Heart left ventricle (tissue), 16 donors: ENCODE results near the gene PTPRN2. TPM values are rescaled to one million over a fixed set of nuclear protein-coding genes. Genes with fewer than 3 reads are reported as not detected.
A peak's percentile ranks its signal among the peaks of the same experiment; 100 is the strongest.

Experiments
- ATAC-seq, 4 donors: fragments of 200-7000 bp; cut with Tn5 transposase; one replicate each; pipeline ENCODE4 v1.9.1; 2020 to 2022; ENCODE audit warnings: moderate library complexity in 4 of 4, mild to moderate bottlenecking in 3 of 4, moderate number of reproducible peaks in 1 of 4
- DNase-seq, 5 donors: peaks; one replicate each; pipeline ENCODE4 v3.0.0-alpha.2; 2020
- H3K27ac ChIP-seq, 12 donors: fragments of 200-600 bp; sonication (generic) in 4 of 12; one replicate each; pipeline versions ENCODE4 v1.5.0 to v1.8.0; 2016 to 2022; ENCODE audit warnings: mild to moderate bottlenecking in 2 of 12
- H3K27me3 ChIP-seq, 9 donors: fragments of 200-600 bp; sonication (generic) in 2 of 9; one replicate each; pipeline versions ENCODE4 v1.5.1 to v1.8.0; 2016 to 2022; ENCODE audit warnings: mild to moderate bottlenecking in 3 of 9
- H3K36me3 ChIP-seq, 9 donors: fragments of 200-600 bp; sonication (generic) in 2 of 9; one replicate each; pipeline versions ENCODE4 v1.5.0 to v1.8.0; 2018 to 2022; ENCODE audit warnings: mild to moderate bottlenecking in 2 of 9
- H3K4me1 ChIP-seq, 12 donors: fragments of 200-600 bp; sonication (generic) in 4 of 12; one replicate each; pipeline versions ENCODE4 v1.5.0 to v1.8.0; 2016 to 2022; ENCODE audit warnings: mild to moderate bottlenecking in 3 of 12
- H3K4me3 ChIP-seq, 12 donors: fragments of 200-600 bp; sonication (generic) in 4 of 12; one replicate each; pipeline versions ENCODE4 v1.5.0 to v1.8.0; 2017 to 2022; ENCODE audit warnings: mild to moderate bottlenecking in 9 of 12, moderate library complexity in 4 of 12
- H3K9me3 ChIP-seq, 12 donors: fragments of 200-600 bp; sonication (generic) in 4 of 12; one replicate each; pipeline versions ENCODE4 v1.5.0 to v1.8.0; 2016 to 2022; ENCODE audit warnings: mild to moderate bottlenecking in 1 of 12
- CTCF ChIP-seq, 12 donors: fragments of 200-600 bp; sonication (generic) in 4 of 12; IDR thresholded peaks; one replicate each; pipeline versions ENCODE4 v1.5.0 to v1.8.0; 2018 to 2022; ENCODE audit warnings: antibody characterized with exemption in 12 of 12, mild to moderate bottlenecking in 5 of 12
- POLR2A ChIP-seq, 2 donors: fragments of 450-650 bp; IDR thresholded peaks; one replicate each; pipeline ENCODE4 v1.6.1; 2017; ENCODE audit warnings: antibody characterized with exemption in 2 of 2, mild to moderate bottlenecking in 2 of 2, moderate library complexity in 2 of 2
- WGBS, 4 donors: extraction: QIAGEN DNeasy Blood & Tissue Kit in 2 of 4; methylation state at CpG; one replicate each; pipeline versions ENCODE4 v1.1.5 to v1.1.7; 2013 to 2018; 5-methylcytosine and 5-hydroxymethylcytosine counted together
- intact Hi-C, 10 donors: fragments of 100-400 bp; cut with DNase I; formaldehyde crosslinking; loops; one replicate each; pipeline versions ENCODE4 v1.11.1 to v1.14.2; 2022
- polyA plus RNA-seq, 2 donors: library from polyadenylated mRNA; stranded (reverse); fragments of 200-250 nt; gene quantifications; one replicate each; pipeline ENCODE4 v1.2.3, GENCODE V29; 2013
- total RNA-seq, 9 donors: library from RNA; depleted of rRNA in 2 of 9; stranded (reverse); fragments of >200 nt in 2 of 9; fragmentation: NEBNext Ultra II Directional in 3 of 9; extraction: Animal tissue kit (Norgen Biotek cat#: 25700) in 3 of 9; gene quantifications; one replicate each; pipeline versions ENCODE4 v1.1.0 to v1.2.4, GENCODE V29; 2016 to 2023
- donor health status: ischemic (EF 13 %, LVEDD 7.1; RV severe dilation, severe dysfunction).
- donor health status: healthy with polysubstance abuse.
- donor health status: DM: no; HTN: yes; CAD: no.
- donor health status: DM: no; HTN: no; CAD: no.
- donor health status: ischemic (EF 25% LVEDD 6.9; RV normal size, moderate dysfunction).
- donor health status: ischemic (EF 25% LVEDD 5.7; RV mildly dilated, moderate dysfunction).
- donor health status: healthy.
- donor health status: DM: yes; HTN: yes; CAD: no.
- donor health status: ischemic (EF 35%, LVEDD 5.7; RV mildly dilated, moderate dysfunction).
- donor health status: nonischemic (EF 11% LVEDD 7.7; RV severe dilation, severe dysfunction).
- donor health status: DM: yes; HTN: yes; CAD: no.
- donor health status: PGD.
- donor health status: ischemic (EF 29% LVEDD 5.4; RV normal size, mild dysfunction).
- donor health status: nonischemic (EF 23%, LVEDD 6.1; RV moderate dilation, normal function).

Gene PTPRN2
- total and polyA plus RNA-seq, 11 donors, result 0.61 to 2.3 (median 1.3) TPM

DNA sequence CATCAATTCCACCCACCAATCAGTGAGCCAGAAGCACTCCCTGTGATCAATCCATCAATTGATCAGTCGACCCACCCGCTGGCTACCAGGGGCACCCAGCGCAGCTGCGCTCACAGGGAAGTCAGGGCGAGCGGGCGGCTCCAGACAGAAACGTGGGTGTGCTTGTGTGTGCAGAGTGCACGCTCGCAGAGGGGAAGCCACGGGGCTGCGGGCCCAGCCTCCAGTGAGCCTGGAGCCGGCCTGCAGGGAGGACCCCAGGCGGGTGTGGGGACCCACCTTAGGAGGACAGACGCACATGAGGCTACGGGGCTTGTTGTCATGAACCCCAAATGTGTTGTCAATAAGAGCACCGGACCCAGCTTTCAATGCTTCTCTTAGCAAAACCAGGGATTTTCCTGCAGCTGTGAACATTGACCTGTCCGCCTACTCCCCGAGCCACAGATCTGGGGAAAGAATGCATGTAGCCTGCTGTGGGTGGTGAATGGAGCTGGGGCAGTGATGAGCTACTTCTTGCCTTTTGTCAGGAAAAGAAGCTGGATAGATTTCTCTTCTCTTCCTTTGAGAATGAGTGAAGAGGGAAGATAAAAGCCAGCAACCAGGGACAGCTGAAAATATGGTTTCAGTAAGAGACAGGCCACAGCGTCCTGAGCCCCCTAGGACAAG is 753.0 kb downstream of the PTPRN2 start:
- 77 to 85% (median 83%) methylated on average over 11 to 20 of the region's 20 CpGs for WGBS, 4 donors
- Histone ChIP-seq H3K27ac (no peak overlapping the region), H3K36me3 (no peaks in the 10 kb centered on the region), H3K9me3 (no peaks in the 10 kb centered on the region), H3K27me3 (peaks cover 0 to 6% (median 0%) of the 10 kb centered on the region in 9 donors), H3K4me1 (no peaks in the 10 kb centered on the region), H3K4me3 (no peak overlapping the region)
- intact Hi-C loops, result no loop called here
- no peak for ATAC-seq
- TF ChIP-seq CTCF (IDR thresholded peaks at IDR 0.05), result no peak
- DNase-seq, result no peak

- no peaks in the 10 kb centered on the region for H3K9me3 ChIP-seq
- ATAC-seq (no peak), DNase-seq (peak in 1 of 5 donors; percentile 11)
- 80 to 89% (median 87%) methylated on average over 32 to 35 of the region's 35 CpGs for WGBS, 4 donors
- intact Hi-C loops, result no loop called here
- peaks cover 0 to 6% (median 0%) of the 10 kb centered on the region in 9 donors for H3K27me3 ChIP-seq
- no peaks in the 10 kb centered on the region for H3K36me3 ChIP-seq
- H3K4me3 ChIP-seq, result no peak overlapping the region
- no peaks in the 10 kb centered on the region for H3K4me1 ChIP-seq
- TF ChIP-seq POLR2A (IDR thresholded peaks at IDR 0.05), result no peak
- TF ChIP-seq CTCF (IDR thresholded peaks at IDR 0.05), result no peak
- H3K27ac ChIP-seq, result no peak overlapping the region
Observed at GRCh38 chr7:157832866-157833607, 754.6 kb downstream of the PTPRN2 start.

GRCh38 chr7:157832421-157832820 is 755.2 kb downstream of the PTPRN2 start:
- 63 to 69% (median 67%) methylated on average over 6 of the region's 6 CpGs for WGBS, 4 donors
- Histone ChIP-seq H3K9me3 (no peaks in the 10 kb centered on the region), H3K36me3 (no peaks in the 10 kb centered on the region), H3K4me3 (no peak overlapping the region), H3K27ac (no peak overlapping the region), H3K27me3 (peaks cover 0 to 6% (median 0%) of the 10 kb centered on the region in 9 donors), H3K4me1 (no peaks in the 10 kb centered on the region)
- ATAC-seq (no peak), DNase-seq (no peak)
- no peak for TF ChIP-seq CTCF (IDR thresholded peaks at IDR 0.05)
- no peak for TF ChIP-seq POLR2A (IDR thresholded peaks at IDR 0.05)
- intact Hi-C loops, result no loop called here

- H3K4me3 ChIP-seq, result no peak overlapping the region
- H3K27ac ChIP-seq, result no peak overlapping the region
- no peak for ATAC-seq
- H3K9me3 ChIP-seq, result no peaks in the 10 kb centered on the region
- TF ChIP-seq POLR2A (IDR thresholded peaks at IDR 0.05) (no peak), CTCF (IDR thresholded peaks at IDR 0.05) (no peak)
- WGBS, 4 donors, result 77 to 89% (median 87%) methylated on average over 16 of the region's 16 CpGs
- peak in 1 of 5 donors; percentile 7 for DNase-seq
- peaks cover 0 to 6% (median 0%) of the 10 kb centered on the region in 9 donors for H3K27me3 ChIP-seq
- H3K36me3 ChIP-seq, result no peaks in the 10 kb centered on the region
- no peaks in the 10 kb centered on the region for H3K4me1 ChIP-seq
- intact Hi-C loops, result no loop called here
Observed at GRCh38 chr7:157832006-157832405, 755.6 kb downstream of the PTPRN2 start.
